Measurements from ENCODE around the gene NAV1.
"Not testable (repeated sequence)": the region's sequence is repeated elsewhere in the genome, so short reads cannot be mapped to it uniquely, and the experiment has no call there.

Gene NAV1

DNA sequence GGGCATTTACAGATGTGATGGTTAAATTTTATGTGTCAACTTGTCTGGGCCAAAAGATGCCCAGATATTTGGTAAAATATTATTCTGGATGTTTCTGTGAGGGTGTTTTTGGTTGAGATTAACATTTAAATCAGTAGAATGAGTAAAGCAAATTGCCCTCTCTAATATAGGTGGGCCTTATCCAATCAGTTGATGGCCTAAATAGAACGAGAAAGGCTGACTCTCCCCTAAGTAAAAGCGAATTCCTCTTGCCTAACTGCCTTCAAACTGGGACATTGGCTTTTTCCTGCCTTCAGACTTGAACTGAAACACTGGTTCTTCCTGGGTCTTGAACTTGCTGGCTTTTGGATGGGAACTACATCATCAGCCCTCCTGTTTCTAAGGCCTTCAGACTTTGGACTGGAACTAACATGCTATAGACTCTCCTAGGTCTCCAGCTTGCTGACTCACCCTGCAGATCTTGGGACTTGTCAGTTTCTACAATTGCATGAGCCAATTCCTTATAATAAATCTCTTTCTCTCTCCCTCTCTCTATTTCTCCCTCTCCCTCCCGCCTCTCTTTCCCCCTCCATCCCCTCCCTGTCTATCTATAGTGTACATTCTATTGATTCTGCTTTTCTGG, 10.2 kb upstream of the NAV1 start:
- no peak for DNase-seq (ENCODE audit: low read depth)

DNA sequence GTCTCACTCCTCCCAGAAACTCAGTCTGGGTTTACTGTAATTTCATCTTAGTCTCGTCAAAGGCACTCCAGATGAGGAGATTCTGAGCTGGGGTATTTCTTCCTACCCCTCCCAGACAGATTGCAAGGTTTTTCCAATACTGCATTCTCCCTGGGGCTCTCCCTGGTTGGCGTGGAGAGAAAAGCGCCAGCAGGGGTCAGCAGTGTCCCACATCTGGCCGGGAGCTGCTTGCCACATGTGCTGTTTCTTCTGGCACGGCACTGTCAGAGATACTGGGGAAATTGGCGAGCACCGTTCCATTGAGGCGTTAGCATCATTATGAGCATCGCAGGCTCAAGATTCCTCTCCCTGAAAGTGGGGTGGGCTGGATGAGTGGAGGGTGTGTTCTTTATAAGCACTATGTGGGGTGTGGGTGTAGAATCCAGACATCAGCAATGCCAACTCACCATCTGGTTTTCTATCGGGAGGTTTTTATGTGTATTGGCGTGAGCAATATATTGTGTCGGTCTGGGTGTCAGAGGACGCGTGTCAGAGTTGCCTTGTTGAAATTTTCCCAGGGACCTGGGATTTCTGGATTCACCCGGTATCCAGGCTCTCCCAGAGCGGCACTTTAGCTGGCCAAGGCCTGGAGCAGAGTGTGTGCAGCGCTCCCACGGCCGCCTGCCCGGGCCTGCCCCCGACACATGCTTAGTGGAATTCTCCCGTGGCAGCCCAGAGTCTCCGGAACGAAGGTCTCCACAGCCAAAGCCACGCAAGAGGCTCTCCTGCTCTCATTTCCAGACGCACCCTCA, 8.0 kb upstream of the NAV1 start:
- no peak for DNase-seq (ENCODE audit: low read depth)

DNA sequence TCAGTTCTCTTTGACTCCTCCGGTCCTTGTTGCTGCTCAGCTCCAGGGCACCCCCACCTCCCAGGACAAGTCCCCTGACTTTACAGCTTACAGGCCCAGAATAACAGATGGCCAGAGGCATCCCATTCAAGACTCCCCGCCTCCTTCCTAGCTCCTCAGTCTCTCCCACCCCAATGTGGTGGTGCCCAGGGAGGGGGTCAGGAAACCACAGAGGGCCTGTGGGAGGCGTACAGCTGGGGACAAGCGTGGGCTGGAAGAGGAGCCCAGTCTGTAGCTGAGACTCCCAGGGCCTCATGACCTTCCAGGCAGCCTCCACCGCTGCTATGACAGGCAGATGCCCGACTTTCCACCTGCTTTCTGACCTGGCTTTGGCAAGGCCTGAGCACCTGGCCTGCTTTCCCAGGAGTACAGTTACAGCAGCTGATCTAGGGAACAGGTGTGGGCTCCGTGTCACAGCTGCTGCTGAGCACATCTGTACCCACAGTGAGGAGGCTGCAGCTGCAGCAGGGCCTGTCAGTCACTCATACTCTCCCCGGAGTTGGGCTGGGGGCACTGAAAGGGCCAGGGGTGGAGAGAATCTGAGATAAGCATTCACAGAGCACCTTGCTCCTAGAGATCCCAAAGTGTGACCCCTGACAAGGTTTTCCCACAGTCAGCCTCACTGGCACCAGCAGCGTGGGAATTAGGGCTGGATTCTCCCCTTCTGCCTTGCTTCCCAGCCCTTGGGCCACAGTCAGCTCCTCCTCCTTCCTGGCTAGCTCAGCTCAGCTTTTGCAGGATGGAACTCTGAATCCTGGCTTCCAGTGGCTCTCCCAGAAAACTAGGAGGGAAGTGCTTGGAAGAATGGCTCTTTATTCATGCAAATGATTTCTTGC, 7.1 kb upstream of the NAV1 start:
- no peak for DNase-seq (ENCODE audit: low read depth)

DNA sequence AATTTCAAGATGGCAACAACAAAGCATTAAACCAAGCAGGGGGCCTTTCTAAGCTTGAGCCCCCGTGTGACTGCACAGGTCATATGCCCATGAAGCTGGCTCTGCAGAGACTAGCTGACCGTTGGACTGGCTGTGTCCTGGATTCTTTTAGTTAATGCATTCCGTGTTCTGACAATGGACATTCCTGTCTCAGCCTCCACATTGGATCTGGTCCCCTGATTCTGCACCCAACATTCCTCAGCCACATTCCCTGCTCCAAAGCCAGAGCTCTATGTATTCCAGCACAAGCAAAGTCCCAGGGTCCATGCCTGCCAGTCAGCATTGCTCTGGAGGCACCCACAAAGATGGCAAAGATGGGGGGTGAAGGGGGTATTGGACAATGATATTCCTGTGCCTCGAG, 5.1 kb upstream of the NAV1 start:
- no peak for DNase-seq (ENCODE audit: low read depth)

DNA sequence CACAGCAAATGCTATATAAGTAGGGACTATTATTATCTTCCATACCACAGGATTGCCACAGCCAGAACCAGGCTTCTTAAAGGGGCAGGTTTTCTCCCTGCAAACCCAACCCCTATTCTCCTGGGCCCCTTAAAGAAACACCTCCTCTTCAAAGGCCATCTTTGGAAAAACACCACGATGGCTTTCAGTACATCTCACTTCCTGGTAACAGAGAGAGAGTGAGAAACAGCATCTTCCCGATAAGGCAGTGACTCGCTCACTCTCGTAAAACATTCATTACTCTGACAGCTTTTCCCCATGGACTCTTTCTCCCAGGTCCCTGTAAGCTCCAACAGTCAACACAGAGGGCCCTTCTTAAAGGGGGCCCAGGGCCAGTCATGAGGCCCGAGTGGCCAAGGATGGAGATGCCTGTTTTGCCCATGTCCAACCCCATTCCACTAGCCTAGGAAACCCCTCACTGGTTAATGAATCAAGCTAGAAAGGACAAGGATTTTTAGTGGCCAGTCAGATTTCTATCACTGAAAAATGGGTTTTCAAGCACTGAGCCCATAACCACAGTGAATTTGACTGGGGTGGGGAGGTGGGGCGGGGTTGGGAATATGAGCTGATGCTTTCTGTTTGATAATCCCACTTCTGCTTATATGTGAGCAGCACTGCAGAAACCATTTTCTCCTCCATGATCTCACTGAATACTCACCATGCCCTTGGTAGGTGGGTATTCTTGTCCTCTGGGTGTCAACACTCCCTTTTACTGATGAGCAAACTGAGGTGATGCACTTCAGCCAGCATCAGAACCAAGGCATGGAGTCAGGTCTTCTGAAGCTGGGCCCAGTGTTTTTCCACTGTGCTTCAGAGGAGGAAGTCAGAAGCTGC, 3.6 kb upstream of the NAV1 start:
- DNase-seq (ENCODE audit: low read depth) = no peak

DNA sequence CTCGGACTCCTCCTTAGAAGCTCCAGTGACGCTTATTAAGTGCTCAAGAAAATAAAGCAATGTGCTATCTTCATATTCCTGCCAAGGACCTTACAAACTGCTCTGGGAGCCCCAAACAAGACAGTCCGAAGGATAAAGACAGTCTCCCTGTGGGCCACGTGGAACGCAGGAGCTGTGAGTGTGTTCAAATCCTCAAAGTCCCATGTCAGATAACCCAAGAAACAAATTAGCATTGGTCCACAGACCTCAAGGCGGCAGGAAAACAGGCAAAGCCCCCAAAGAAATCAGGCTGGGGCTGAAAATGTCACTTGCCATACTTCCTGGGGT, 3.0 kb upstream of the NAV1 start:
- no peak for DNase-seq (ENCODE audit: low read depth)

DNA sequence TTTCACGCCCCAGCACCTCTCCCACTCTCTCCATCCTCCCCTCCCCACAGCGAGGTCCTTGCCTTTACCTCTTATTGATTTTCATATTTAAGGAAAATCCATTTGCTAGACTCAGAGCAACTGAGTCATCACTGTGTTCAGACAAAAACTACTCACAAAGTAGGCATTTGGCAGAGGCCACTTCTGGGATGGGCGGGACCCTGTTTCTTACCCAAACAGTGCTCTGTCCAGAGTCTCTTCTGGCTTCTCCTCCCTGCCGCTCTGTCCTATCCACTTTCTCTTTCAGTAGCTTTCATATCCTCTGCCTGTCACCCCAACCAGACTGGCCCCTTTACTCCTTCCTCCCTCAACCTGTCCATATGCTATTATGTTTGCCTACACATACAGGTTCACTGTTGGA, 2.4 kb upstream of the NAV1 start:
- peak; percentile 86 for DNase-seq (ENCODE audit: low read depth)

DNA sequence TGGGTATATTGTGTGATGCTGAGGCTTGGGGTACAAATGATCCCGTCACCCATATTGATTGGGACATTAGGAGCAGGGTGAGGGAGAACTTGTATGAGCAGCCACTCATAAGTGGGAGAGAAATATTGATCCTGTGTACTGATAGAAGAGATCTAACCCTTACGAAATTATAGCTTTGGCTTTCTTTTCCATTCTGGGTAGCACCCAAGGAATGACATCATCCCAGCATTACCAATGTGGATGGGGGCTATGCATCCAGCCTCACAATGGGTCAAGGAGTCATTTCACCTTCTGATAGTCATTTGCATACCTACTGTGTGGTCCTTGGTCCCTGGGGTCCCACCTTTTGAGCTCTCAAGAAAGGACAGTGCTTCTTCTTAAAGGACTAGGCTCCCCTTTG, 1.9 kb upstream of the NAV1 start:
- no peak for DNase-seq (ENCODE audit: low read depth)

DNA sequence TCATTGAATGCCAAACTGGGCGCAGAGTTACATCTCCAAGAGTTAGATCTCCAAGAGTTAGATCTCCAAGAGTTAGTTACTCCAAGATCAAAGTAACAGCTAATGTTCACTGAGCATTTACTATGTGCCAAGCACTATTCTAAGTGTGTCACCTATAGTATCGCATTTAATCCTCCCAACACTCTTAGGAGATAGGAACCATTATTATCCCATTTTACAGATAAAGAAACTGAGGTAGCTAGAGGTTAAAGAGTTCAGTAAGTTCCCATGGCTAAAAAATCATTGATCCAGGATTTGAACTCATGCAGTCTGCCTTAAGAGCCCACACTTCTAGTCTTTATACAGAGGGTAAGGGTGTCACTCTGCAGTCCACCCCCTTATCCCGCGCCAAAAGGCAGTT, 1.5 kb upstream of the NAV1 start:
- DNase-seq (ENCODE audit: low read depth) = no peak

DNA sequence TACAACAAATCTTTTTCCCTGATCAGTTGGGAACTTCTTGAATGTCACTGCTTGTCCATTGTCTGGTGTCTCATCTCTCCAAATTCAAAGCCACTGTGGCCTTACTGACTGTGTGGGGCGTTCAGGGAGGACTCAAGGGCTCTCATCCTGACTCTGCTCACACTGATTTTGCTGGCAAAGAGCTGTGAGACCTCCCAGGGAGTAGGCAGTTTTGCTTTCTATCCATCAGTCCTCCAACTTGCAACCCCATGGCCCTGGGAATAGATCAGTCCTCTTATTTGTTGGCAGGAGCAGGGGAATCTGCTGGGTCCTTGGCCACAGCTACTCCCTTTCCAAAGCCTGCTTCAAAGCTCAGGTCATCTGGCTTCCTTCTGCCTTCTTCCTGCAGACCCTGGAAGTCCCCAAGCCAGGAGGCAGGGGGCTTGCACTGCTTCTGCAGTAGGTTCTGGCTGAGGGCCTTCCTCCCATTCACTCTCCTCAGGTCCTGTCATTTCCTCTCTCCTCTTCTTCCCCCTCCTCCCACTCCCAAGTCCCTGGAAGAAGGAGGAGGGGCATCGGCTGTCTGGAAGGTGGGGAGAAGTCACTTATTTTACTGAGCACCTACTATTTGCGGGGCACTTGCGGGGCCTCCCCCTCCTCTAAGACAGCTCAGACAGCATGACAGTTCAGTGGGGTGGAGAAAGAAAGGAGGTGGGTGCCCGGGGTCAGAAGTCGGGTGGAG, 876 bp upstream of the NAV1 start:
- DNase-seq (ENCODE audit: low read depth) = no peak

DNA sequence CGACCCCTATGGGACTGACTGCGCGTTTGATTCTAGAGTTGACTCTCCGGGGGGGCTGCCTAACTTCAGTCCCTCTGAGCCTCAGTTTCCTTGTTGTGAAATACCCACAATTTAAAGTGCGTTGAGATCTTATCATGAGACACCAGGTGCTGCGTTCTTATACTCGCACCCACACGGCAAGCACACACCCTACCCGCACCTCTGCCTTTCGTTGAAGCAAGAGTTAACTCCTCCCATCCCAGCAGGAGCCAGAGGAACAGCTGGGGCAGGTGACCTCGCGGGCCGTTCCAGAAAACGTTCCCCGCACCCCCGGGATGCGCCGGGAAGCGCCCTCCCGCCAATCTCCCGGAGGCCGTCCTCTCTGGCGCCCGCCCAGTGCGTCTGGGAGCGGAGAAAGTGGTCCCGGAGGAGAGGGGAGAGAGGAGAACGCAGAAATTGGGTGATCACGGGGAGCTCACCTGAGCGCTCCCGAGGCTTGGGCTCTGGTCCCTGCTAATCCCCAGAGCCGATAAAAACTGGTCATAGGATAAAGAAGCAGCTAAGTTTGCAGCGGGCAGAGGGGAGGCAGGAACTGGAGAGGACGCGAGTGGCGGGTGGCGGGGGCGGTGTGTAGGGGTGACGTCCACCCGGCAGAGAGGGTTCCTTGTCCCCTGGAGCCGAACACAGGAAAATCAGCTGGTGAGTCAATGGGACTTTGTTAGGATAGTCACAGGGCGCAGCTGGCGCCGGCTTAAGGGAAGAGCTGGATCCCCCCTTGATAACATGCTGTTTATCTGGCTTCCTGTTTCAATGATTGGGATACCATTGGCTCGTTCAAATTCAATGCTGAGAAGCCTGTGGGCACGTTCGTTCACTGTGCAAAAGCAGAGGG, 869 bp downstream of the NAV1 start:
- DNase-seq (ENCODE audit: low read depth) = no peak

DNA sequence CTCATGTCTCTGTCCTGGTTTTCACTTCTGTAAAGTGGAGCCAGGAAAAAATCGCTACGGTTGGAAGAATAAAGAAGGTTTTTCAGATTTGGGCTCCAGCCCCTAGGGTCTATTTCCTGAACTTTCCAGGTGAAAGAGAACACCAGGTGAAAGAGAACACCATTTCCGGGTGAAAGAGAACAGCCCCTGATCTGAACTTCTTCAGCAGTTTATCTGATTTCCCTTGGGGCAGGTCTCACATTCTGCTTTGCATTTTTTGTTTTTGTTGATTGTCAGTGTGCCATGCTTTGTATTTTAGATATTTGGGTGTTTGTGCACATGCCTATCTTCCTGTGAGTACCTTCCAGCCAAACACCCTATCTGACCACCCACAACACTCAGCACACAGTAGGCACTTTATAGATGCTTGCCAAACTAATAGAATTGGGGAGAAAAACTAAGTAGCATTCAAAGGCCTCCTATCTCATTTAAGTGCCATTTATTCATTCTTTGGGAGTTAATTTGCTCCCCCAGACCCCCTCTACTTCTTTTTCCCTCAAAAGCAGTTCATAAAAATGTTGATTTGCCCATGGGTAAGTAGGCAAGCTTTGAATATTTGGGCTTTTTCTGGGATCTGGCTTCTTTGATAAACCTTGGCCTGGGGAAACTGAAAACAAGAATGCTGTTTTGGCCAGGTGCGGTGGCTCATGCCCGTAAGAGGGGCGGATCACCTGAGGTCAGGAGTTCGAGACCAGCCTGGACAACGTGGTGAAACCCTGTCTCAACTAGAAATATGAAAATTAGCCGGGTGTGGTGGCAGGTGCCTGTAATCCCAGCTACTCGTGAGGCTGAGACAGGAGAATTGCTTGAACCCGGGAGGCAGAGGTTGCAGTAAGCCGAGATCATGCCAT, 2.2 kb downstream of the NAV1 start:
- no peak for DNase-seq (ENCODE audit: low read depth)

DNA sequence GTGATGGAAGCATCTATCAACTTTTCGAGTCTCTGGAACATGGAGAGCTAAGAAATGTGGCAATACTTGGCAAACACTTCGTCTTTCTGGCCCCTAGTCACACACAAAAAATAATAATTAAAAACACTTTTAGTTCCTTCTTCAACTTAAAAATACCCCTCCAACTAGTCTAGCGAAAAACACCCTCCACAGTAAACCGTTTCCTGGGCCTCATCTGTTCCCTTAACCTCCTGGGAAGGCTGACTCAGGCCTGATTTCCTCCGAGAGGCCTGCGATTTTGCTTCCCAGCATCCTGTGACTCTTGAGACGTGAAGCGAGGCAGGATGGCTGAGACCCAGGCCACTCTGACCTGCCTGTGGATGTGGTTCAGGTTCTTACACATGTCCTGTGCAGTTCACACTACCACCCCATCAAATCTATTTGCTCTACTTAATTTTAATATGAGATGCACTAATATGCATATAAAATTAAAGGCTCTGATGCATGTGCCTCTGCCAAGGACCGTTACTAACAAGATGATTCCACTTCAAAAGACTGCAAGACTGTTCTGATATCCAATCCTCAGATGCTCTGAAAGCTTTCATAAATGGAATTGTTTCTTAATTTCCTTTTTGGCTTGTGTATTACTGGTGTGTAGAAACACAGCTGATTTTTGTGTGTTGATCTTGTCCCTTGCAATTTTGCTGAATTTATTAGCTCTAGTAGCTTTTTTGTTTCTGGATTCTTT, 3.5 kb downstream of the NAV1 start:
- no peak for DNase-seq (ENCODE audit: low read depth)

DNA sequence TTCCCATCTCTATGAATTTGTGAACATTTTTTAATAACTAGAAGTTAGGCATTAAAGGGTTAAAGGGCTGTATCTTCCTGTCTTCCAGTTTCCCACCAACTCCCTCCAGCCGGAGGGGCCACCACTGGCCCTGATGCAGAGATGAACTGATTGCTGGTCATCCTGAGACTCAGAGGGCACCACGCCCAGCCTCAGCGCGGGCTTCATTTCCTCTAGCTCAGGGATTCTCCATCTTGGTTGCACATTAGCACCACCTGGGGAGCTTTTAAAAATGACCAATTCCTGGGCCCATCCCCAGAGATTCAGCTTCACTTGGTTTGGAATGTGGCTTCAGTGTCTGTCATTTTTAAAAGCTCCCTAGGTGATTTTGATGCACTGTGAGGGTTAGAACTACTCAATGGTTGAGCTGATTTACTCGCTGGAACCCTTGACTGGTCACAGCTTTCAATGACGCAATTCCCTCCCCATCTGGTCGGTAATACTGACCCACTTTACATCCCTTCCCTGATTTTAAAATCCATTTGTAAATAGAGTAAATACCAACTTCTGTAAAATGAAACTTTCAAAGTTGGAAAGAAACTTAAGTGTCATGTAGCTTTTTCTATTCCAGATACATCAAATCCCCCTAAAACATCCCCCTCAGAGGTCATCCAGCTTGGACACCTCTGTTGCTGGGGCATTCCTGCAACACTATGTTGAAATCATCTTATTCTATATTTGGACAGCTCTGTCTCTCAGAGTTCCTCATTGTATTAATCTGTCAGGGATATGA, 5.1 kb downstream of the NAV1 start:
- DNase-seq (ENCODE audit: low read depth) = no peak

DNA sequence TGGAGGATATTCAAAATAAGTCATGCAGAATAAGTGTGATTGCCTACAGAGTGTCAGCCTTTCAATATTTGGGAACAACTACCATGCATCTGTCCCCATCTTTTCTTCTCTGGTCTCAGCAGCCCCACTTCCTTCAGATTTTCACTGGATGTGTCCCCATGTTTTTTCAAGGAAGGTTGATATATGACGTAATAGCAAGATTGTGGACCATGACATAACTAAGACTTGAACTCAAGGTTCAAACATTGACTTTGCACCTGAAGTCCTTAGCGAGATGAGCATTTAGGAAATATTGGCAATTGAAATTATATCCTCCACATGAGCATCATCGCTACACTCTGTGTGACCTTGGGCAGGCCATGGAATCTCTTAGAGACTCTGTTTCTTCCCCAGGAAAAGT, 5.8 kb downstream of the NAV1 start:
- DNase-seq (ENCODE audit: low read depth) = no peak

DNA sequence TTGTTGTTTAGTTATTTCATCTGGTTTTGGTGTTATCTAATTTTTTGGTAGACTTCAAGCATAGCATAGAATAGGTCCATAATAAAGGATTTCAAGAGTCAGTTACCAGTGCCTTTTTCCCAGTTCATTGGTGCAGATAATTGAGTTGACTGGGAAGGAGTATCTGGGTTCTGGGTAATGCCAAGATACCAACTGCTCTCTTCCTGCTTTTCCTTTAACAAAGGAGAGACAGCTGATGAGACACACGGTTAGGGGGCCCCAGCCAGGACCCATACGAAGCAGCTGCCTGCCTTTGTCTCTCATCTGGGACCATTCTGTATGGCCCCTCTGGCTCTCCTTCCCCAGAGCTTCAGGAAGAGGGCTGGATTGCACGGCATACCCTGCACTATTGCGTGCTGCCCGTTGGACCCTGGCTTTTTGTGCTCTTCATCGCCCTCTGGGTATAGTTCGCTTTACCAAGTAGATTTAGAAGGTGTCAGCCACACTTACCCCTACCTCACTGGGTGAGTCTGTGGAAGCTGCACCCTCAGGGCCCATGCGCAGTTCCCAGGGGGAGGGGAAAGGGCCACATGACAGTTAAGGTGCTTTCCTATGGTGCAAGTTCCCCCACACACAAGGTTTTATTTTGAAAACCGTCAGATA, 7.0 kb downstream of the NAV1 start:
- no peak for DNase-seq (ENCODE audit: low read depth)

DNA sequence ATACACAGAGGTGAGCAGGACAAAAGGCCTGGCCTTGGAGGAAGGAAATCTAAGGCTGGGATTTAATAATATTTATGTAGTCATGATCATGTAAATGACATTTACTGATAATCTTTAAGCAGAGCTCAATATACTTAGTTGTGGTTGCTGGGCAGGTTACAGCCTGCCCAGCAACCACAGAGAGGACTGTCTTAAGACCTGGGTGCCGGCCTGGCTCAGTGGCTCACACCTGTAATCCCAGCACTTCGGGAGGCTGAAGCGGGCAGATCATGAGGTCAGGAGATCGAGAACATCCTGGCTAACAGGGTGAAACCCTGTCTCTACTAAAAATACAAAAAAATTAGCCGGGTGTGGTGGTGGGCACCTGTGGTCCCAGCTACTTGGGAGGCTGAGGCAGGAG, 10.6 kb downstream of the NAV1 start:
- not testable (repeated sequence) for DNase-seq (ENCODE audit: low read depth)

DNA sequence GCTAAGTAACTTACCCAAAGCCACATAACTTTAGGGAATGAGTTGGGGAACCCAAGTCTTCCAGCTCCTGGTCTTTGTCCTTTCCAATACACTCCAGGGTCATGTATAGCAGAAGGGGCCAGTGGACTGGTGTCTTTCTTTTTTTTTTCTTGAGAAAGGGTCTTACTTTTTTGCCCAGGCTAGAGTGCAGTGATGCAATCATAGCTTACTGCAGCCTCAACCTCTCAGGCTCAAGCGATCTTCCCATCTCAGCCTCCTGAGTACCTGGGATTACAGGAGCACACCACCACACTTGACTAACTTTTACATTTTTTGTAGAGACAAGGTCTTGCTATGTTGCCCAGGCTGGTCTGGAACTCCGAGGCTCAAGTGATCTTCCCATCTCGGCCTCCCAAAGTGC, 12.2 kb downstream of the NAV1 start:
- DNase-seq (ENCODE audit: low read depth) = no peak

Data from HS-5 (cell line).